NCI-H2227 (cell line): Measurements from ENCODE around the gene ATG12.
"Not testable (repeated sequence)": the region's sequence is repeated elsewhere in the genome, so short reads cannot be mapped to it uniquely, and the experiment has no call there.

Source experiments
- DNase-seq: peaks from one replicate; lab custom pipeline; 2025; ENCODE audit not compliant: unreplicated experiment; lab: John Stamatoyannopoulos, UW

Gene ATG12

GRCh38 chr5:115841382-115842088 lies at the start of gene ATG12, which contains the start of gene AP3S1:
Gene ATG12, minus strand, starts transcription at chr5:115841565. Its CDS starts 13 bp downstream, at chr5:115841552.
Gene AP3S1, plus strand, starts transcription at chr5:115841935. Its CDS starts 103 bp downstream, at chr5:115842038.
- DNase-seq = peak; percentile 92

- no peak for DNase-seq
These were observed 46.7 kb upstream of the ATG12 start for GRCh38 chr5:115888027-115888426.

- not testable (repeated sequence) for DNase-seq
These were observed 43.8 kb upstream of the ATG12 start for GRCh38 chr5:115885208-115885607.

- no peak for DNase-seq
These were observed 43.3 kb upstream of the ATG12 start for GRCh38 chr5:115884704-115885103.

- DNase-seq = not testable (repeated sequence)
These were observed 41.1 kb upstream of the ATG12 start for GRCh38 chr5:115882434-115882833.

GRCh38 chr5:115877342-115877741 lies 36.0 kb upstream of the ATG12 start:
- DNase-seq = not testable (repeated sequence)

GRCh38 chr5:115875447-115875846 lies 34.1 kb upstream of the ATG12 start:
- peak; percentile 3 for DNase-seq

- DNase-seq = peak; percentile 0
These were observed 32.0 kb upstream of the ATG12 start for GRCh38 chr5:115873392-115873791.

GRCh38 chr5:115872447-115872846 lies 31.1 kb upstream of the ATG12 start:
- no peak for DNase-seq

GRCh38 chr5:115869256-115869795 lies 28.0 kb upstream of the ATG12 start:
- no peak for DNase-seq

- DNase-seq = no peak
These were observed 18.0 kb upstream of the ATG12 start for GRCh38 chr5:115859378-115859777.

GRCh38 chr5:115858396-115858795 lies 17.0 kb upstream of the ATG12 start:
- no peak for DNase-seq

GRCh38 chr5:115857626-115858349 lies 16.4 kb upstream of the ATG12 start:
- DNase-seq = peak; percentile 24

GRCh38 chr5:115857057-115857479 lies 15.7 kb upstream of the ATG12 start:
- DNase-seq = no peak

- DNase-seq = no peak
These were observed 14.6 kb upstream of the ATG12 start for GRCh38 chr5:115855959-115856358.

GRCh38 chr5:115854139-115854538 lies 12.8 kb upstream of the ATG12 start:
- no peak for DNase-seq

- no peak for DNase-seq
These were observed 9.5 kb upstream of the ATG12 start for GRCh38 chr5:115850744-115851416.

GRCh38 chr5:115849258-115849798 lies 8.0 kb upstream of the ATG12 start:
- DNase-seq = no peak

- DNase-seq = no peak
These were observed 5.9 kb upstream of the ATG12 start for GRCh38 chr5:115847290-115847689.

- DNase-seq = no peak
These were observed 3.0 kb upstream of the ATG12 start for GRCh38 chr5:115844321-115844817.
